Iris pigment epithelial cell (primary cell): Measurements from ENCODE around the gene CKB.

Experiments used
- DNase-seq: peaks from one replicate; pipeline ENCODE4 v3.0.0-alpha.2; 2011; ENCODE audit warnings: low read depth

CKB gene

GRCh38 chr14:103537175-103537990 lies 14.8 kb upstream of the CKB start:
- no peak for DNase-seq

- no peak for DNase-seq
Measured at GRCh38 chr14:103536693-103537092, 14.1 kb upstream of the CKB start.

DNA sequence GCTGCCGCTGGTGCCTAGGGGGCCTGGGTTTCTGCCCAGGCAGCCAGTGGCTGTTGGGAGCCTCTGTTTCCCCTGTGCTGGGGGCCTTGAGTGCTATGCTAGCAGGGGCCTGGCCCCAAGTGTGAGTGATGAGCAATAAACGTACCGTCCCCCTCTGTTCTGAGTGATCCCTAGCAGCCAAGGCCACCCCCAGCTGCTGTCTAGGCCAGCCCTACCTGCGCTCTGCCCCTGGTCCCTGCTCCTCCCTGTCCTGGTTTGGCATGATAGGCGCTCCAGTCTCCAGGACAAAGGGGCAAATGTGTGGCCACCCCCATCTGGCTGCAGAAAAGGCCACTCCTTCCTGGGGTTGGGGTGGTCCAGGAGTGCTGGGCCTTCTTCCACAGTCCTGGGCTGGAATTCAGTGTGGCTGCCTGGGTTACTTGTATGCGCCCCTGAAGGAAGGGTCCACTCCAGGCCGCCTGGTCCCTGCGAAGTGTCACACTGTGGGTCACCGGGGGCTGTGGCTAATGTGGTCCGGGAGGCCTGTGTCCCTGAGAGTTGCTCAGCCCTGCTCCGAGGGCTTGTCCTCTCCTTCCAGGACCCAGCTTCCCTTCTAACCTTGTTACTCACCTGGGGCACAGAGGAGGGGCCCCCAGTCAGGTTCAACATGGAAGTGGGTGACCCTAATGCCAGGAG lies 13.4 kb upstream of the CKB start:
- DNase-seq, result no peak

- no peak for DNase-seq
Measured at GRCh38 chr14:103535081-103535890, 12.7 kb upstream of the CKB start.

GRCh38 chr14:103534576-103535061 lies 12.0 kb upstream of the CKB start:
- DNase-seq, result no peak

GRCh38 chr14:103533999-103534575 lies 11.5 kb upstream of the CKB start:
- no peak for DNase-seq

DNA sequence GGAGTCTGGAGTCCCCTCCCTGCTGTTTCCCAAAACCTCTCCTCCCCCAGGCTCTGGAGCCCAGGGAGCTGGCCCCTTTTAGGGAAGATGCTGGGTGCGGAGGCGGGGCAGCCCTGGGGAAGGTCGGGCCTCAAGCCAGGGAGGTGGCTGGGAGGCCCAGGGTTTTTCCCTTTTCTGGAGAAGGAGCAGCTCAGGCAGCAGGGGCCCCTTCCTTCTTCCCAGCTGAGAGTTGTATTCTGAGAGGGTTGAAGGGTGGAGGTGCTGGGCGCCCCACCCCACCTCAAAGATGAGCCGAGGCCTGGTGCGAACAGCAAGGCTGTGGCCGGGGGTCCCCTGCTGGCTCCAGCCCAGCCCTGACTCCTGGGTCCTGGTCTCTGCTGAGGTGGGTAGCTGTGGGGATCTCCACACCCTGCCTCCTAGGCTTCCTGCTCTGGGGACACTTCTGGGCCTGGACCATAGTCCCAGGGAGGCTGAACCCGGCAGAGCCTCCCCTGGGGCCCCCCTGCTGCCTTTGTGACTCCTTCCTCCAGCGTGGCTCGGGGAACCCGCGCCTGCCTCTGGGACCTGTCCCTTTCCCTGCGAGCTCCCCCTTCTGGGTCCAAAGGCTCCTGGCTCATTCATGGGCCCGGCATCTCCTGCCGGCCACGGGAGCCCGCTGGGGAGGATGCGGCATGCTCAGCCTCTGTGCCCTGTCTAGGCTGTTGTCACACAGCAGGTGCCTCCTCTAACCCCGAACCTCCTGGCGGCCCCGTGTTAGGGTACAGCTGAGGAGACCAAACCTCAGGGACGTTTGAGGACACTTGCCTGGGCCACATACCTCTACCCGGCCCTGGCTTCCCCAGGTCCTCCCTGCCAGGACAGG lies 10.7 kb upstream of the CKB start:
- no peak for DNase-seq

DNA sequence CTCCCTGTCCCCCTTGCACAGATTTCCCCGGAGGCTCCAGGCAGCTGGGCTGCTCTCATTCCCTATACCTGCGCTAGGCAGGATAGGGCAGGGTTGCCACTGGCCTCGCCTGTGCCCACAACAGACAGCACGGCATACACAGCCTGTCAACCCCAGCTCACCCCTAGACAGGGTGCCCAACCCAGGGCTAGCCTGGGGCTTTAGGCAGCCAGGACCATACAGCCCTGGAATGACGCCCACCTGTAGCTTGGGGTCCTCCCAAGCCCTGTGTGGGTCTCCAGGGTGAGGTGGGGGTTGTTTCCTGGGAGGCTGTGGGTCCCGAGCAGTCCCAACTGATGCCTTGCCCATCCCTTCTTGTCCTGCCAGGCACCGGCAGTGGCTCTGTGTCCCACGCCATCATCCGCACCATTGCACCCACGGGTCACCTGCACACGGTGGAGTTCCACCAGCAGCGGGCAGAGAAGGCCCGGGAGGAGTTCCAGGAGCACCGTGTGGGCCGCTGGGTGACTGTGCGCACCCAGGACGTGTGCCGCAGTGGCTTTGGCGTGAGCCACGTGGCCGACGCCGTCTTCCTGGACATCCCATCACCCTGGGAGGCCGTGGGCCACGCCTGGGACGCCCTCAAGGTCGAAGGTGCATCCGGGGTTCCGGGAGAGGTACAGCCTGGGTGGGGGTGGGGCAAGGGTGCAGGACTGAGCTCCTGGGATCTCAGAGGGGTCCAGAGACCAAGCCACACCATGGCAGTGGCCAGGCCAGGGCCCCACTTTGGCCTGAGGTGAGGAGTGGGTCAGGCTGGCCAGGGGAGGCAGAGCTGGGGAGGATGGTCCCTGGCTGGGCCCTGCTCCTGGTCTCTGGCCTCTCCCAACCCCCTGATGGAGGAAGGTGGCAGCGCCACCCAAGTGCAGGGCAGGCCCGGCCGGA lies 9.8 kb upstream of the CKB start:
- DNase-seq, result no peak

- no peak for DNase-seq
Measured at GRCh38 chr14:103531421-103532215, 9.0 kb upstream of the CKB start.

DNA sequence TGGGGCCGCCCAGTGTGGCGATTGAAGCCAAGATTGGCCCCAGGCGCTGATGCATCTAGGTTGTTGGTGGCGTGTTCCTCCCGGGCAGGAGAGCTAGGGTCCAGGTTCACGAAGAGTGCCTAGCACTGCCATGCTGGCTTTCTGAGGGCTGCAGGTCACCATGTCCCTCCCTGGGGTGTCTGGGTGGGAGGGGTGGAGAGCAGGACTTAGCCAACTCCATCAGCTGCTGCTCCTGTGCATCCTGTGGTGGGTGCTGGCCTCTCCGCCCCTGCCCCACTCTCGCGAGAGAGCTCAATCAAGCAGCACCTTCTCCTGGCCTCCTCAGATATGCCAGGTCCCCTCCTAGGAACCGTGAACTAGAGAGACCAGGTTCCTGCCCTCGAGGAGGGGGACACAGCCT lies 8.2 kb upstream of the CKB start:
- no peak for DNase-seq

DNA sequence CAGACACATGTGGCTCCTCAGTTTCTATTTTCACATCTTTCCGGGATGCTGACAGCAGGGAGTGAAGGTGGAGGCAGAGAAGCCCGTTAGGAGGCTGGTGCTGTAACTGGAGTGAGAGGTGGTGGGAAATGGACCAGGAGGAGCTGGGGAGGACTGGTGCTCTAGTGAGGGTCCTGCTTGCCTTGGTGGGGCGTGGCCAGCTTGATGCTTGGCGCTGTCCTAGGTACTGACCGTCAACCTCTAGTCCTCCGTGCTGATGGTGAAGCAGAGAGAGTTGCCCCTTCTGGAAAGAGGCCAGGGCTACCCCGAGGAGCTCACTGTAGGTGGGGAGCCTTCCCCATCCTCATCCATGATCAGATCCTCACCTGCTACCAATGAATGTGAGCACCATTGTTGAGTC lies 7.8 kb upstream of the CKB start:
- no peak for DNase-seq

GRCh38 chr14:103529383-103530365 lies 7.0 kb upstream of the CKB start:
- no peak for DNase-seq

DNA sequence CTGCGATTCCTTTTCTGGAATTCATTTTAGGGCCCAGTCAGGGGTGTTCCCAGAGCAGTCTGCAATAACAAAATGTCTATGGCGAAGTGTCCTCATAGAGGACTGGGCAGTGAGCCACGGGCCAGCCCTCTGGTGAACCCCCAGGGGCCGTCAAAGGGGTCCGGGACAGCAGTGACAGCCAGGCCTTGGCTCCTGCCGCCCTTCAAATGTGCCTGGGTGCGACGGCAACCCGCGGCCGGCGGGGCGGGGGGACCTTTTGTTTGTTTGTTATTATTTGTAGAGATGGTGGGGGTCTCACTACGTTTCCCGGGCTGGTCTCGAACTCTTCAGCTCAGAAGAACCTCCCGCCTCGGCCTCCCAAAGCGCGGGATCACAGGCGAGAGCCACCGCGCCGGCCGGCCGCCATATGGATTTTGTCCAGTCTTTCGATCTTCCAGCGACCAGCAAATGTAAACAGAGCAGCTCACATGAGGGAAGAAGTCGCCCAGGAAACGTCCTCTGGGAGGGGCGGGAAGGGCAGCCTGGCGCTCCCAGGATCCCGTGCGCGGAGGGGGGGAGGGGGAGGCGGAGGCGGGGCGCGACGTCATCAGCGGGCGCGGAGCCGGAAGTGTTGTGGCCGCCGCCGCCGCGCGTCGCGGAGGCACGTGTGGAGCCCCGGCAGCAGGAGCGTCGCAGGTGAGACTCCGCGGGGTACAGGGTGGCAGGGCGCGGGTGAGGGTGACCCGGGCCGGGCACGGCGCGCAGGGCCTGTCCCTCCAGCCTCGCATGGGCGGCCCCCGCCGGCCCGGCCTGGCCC lies 6.2 kb upstream of the CKB start, which contains the start of gene TRMT61A:
TSS of gene TRMT61A (plus strand) at position 610 of the 796 bp plus-strand sequence. CDS start 783 bp downstream, outside the sequence.
- DNase-seq, result peak; percentile 87

DNA sequence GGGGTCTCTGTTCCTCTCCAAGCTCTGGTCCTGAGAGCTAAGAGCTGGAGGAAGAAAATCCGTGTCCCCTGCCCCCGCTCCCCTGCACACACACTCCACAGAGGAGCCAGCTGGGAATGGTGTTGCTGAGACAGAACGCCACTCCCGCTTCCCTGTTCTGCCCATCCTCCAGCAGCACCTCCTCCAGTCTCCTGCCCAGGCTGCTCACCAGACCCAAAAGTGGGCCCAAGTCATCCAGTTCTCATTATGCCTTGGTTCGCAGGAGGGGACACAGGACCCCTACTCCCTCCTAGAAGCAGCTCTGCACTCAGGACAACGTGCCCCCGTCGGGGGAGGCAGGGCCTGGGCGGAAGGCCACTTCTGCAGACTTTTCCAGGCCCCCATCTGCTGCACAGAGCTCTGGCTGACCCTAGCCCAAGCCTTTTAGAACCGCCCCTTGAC lies 5.5 kb upstream of the CKB start:
- no peak for DNase-seq

- DNase-seq, result no peak
Measured at GRCh38 chr14:103527408-103528145, 4.9 kb upstream of the CKB start.

- no peak for DNase-seq
Measured at GRCh38 chr14:103526914-103527248, 4.3 kb upstream of the CKB start.
